Stimulated activated CD4-positive, alpha-beta T cell treated with anti-CD3 and anti-CD28 coated beads, Interleukin-12 subunit alpha, Interleukin-12 subunit beta, amount 100 ng/mL, for 48 hours (primary cell): ENCODE results near the gene RBM28.
"Not testable (repeated sequence)": the region's sequence is repeated elsewhere in the genome, so short reads cannot be mapped to it uniquely, and the experiment has no call there.

Source experiments
- DNase-seq, 3 donors: peaks; one replicate each; pipeline ENCODE4 v3.0.0-alpha.2; 2020; ENCODE audit warnings: low read depth in 2 of 3, low spot score in 1 of 3

RBM28 gene

GRCh38 chr7:128350708-128351295 lies 7.1 kb upstream of the RBM28 start:
- no peak for DNase-seq

DNA sequence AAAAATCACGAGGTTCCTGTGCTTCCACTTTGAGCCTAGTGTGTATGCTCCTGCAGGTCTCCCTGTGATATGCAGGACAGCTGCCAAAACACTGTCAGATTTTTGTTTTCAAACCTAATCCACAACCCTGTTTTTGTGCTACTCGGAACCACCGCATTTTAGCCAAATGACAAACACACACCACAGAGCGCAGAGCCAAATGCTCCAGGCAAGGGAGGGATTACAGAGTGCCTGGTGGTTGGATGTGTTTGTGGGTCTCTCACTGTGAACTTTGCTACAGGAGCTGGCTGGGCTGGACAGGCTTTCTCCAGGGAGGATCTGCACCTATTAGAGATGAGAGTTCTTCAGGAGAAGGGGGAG lies 5.7 kb upstream of the RBM28 start:
- DNase-seq = no peak

DNA sequence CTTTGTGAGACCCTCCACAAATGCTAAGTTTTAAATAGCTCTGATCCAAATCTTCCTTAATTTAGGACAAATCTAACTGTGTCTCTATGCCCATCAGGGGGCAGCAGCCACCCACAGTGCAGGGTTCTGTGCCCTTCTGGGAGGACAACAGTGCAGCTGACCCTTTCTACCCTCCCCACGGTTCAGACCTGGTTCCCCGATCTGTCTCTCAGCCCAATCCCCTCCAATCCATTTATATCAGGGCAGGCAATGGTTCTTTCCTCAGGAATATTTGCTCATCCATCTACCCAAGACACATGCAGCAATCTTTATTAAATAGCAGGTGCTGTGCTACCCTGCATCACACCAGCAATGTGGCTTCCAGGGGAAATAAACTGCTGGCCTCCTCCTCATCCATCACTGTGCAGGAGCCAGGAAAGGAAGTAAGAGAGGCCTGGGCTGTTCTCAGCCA lies 4.0 kb upstream of the RBM28 start:
- peak in 1 of 3 donors; percentile 37 for DNase-seq

GRCh38 chr7:128344431-128344774 lies 695 bp upstream of the RBM28 start:
- no peak for DNase-seq

DNA sequence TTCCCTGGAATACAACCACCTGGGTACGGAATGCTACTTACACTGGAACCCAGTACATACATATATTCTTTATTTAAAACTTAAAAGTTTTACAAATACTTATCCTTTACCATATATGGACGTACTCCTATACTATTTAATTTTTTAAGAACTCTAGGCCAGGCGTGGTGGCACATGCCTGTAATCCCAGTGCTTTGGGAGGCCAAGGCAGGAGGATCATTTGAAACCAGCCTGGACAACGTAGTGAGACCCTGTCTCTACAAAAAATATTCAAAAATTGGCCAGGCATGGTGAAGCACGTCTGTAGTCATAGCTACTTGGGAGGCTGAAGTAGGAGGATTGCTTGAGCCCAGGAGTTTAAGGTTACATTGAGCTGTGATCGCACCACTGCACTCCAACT lies 2.0 kb downstream of the RBM28 start:
- DNase-seq = no peak

DNA sequence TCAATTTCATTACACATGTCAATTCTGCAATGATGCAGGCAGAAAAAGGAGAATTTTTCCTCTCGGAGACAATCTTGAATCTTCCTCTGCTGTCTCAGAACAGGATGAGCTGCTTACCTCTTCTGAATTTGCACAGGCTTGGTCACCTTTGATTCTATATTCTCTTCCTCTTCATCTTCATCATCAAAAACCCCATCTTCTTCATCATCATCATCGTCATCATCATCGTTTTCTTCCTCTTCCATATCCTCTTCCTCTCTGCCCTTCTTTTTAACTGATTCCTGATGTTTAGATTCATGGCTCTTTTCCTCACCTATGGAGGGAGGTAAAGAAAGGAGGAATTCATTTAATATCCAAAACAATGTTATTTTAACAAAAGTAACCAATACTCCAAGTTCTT lies 8.0 kb downstream of the RBM28 start:
- no peak for DNase-seq

DNA sequence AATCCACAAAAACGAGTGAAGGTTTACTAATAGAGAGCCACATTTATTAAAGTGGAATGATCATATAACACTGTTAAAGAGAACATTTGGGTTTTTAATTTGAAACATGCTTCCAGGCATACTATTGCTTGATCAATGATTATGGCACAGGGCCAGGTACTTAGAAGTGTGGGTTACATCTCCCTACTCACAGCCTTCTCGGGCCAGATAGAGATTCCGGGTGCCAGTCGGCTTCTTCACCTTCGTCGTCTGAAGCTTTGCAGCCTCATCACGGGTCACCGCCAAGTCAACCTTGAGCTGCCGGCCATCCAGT lies 19.4 kb downstream of the RBM28 start:
- DNase-seq = no peak

GRCh38 chr7:128323459-128324367 lies 20.0 kb downstream of the RBM28 start:
- DNase-seq = no peak

DNA sequence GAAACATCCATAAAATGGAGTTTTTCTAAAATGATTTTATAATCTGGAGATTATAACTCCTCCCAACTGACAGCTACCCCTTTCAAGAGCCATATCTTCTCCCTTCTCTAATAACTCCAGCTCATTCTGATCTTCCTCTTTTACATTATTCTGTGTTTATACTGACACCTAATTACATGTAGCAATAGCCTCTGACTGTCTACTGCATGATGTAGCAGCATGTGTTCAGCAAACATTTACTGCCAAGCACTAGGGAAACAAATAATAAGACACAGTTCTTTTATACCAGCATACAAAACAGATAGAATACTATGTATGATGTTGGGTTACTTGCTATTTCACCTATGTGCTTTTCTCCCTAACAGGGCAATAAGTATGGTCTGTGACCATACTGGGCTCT lies 20.7 kb downstream of the RBM28 start:
- DNase-seq = no peak

- DNase-seq = no peak
These were observed 21.6 kb downstream of the RBM28 start for GRCh38 chr7:128322040-128322643.

GRCh38 chr7:128321044-128321422 lies 22.7 kb downstream of the RBM28 start:
- DNase-seq = no peak

DNA sequence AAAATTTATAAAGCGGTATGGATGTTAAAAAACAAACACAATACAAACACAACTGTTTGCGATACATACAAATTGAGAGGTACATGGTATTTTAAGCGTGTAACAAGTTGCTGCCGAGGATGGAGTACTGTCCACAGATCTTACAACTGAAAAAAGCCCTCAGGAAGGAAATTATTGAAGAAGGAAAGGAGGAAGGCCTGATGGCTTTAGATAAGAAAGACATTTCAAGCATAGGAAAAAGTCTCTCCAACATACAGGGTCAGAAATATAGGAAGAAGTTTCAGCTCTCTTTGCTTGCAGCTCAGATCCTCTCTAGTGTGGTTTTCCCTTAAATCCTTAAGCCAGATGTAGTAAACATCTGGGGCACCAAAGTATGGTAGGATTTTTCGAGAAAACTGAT lies 25.0 kb downstream of the RBM28 start:
- DNase-seq = no peak

DNA sequence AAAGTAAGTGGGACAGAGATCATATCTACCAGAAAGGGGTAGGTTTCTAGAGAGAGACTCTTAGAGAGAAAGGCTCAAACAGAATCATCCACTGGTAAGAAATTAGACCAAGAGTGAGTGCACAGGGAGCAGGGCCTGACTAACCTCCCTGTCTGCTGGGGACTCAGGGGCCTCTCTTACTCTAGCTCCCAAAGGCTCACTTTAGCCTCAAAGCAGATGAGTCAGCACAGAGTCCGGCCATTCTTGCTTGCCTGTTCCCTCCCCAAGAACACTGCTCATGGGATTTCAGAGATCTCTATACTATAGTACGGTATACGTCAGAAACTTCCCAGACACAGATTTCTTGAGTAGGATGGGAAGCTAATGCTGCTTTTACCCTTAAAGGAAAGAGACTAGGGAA lies 32.7 kb downstream of the RBM28 start:
- DNase-seq = no peak

DNA sequence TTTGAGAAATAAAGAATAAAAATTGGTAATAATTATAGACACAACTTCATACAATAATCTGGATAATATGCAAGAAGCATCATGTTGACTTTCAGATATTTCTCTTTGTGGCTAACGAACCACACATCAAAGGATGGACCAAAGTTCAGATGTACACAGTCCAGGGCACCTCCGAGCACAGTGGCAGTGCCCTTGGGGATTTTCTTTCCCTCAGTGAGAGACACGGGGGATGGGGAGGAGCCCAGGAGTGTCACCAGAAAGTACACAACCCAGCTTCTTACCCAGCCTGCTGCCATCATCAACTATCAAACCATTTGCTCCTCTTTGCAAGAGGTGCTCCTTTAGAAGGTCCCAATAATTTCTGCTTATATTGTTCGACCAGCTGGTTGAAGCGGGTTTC lies 33.2 kb downstream of the RBM28 start:
- no peak for DNase-seq

DNA sequence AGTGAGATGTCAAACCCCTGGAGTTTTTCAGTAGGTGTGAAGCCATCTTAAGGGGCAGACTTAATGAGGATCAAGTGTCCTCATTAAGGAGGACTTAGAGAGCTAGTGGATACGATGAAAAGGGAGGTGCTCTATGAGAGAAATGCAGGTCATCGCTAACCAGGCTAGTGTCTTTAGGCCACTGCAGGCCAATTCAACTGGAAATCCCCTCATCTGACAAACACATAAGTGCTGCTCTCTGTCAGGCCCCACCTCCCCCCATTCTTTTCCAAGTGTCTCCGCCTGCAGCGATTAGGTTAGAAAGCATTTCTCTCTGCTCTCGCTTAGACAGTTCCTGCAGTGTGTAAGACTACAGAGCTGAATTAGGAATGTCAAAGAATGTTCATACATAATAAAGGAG lies 33.7 kb downstream of the RBM28 start:
- no peak for DNase-seq

DNA sequence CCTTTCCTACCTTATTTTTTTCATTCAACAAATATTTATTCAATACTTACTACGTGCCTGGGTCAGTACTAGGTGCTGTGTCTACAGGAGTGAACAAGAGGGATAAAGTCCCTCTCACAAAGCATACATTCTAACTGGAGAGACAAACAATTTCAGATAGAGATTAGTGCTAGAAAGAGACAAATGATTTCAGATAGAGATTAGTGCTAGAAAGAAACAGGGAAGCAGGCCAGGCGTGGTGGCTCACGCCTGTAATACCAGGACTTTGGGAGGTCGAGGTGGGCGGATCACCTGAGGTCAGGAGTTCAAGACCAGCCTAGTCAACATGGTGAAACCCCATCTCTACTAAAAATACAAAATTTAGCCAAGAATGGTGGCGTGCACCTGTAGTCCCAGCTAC lies 34.6 kb downstream of the RBM28 start:
- no peak for DNase-seq

GRCh38 chr7:128307061-128307460 lies 36.6 kb downstream of the RBM28 start:
- DNase-seq = no peak

- DNase-seq = no peak
These were observed 39.5 kb downstream of the RBM28 start for GRCh38 chr7:128304212-128304611.

DNA sequence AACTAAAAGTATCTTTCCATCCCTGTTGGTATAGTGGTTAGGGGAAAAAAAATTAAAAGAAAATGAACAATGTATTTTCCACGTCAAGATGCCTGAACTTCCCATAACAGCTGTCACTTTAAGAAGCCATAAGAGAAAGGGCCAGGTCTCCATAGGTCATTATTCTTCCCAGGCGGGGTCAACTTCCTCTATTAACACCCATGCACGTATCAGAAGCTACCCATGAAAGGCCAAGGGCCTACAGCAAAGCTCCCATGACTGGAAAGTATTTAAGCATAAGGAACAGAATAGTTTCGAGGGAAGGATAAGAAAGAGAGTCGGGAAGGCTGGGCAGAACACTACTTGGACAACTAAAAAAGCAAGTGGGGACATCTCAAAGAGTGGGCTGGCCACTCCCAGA lies 40.1 kb downstream of the RBM28 start:
- no peak for DNase-seq

DNA sequence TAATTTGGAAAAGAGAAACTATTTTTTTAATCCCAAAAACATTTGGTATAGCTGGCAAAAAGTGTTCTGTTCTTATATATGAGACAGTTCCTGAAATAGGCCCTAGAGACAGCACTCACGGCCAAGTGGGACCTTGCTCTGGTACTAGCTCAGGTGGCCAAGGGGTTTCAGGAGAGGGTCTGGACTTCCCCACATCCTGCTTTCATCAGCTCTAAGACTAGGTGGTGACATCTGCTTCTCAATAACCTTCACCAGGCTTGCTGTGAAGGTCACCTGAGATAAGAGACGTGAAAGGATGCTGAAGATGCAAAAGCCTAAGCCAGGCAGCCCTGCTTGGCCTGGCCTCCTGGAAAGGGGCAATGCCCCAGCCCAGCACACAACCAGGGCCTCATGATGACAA lies 40.6 kb downstream of the RBM28 start:
- no peak for DNase-seq

GRCh38 chr7:128302139-128302538 lies 41.6 kb downstream of the RBM28 start:
- no peak for DNase-seq

- no peak for DNase-seq
These were observed 44.5 kb downstream of the RBM28 start for GRCh38 chr7:128299109-128299607.

- DNase-seq = not testable (repeated sequence)
These were observed 45.7 kb downstream of the RBM28 start for GRCh38 chr7:128298004-128298403.
